Osteoblast (primary cell): ENCODE data around the gene RPS17. TPM values are rescaled to one million over a fixed set of nuclear protein-coding genes. Genes with fewer than 3 reads are reported as not detected.
"Not testable (repeated sequence)": the region's sequence is repeated elsewhere in the genome, so short reads cannot be mapped to it uniquely, and the experiment has no call there.

Experiments used
- DNase-seq: peaks from one replicate; pipeline ENCODE4 v3.0.0; 2011; ENCODE audit warnings: low spot score, mixed read lengths; ENCODE audit not compliant: insufficient read length; ENCODE audit errors: missing footprints
- H2AFZ ChIP-seq: 2 replicates; pipeline ENCODE4 v1.6.0; 2011; ENCODE audit warnings: mild to moderate bottlenecking, low read length
- H3K27ac ChIP-seq: 2 replicates; pipeline ENCODE4 v1.5.1; 2011; ENCODE audit warnings: mild to moderate bottlenecking, low read depth, low read length, moderate library complexity
- H3K27me3 ChIP-seq: 2 replicates; pipeline ENCODE4 v1.6.0; 2012; ENCODE audit warnings: mild to moderate bottlenecking, control low read depth, inconsistent platforms, low read length, moderate library complexity; ENCODE audit not compliant: insufficient read depth
- H3K36me3 ChIP-seq: 2 replicates; pipeline ENCODE4 v1.5.1; 2011; ENCODE audit warnings: mild to moderate bottlenecking, low read length, control low read depth, moderate library complexity; ENCODE audit not compliant: insufficient read depth
- H3K4me1 ChIP-seq: 2 replicates; pipeline ENCODE4 v1.5.1; 2011; ENCODE audit warnings: mild to moderate bottlenecking, low read length, control low read depth, moderate library complexity; ENCODE audit not compliant: insufficient read depth
- H3K4me2 ChIP-seq: 2 replicates; pipeline ENCODE4 v1.6.0; 2011; ENCODE audit warnings: mild to moderate bottlenecking, low read length; ENCODE audit not compliant: insufficient read depth
- H3K4me3 ChIP-seq: fragments of 200-600 bp; sonication (generic); 3 replicates; pipeline ENCODE4 v1.5.1; 2012; ENCODE audit warnings: mild to moderate bottlenecking, low read length, inconsistent platforms; ENCODE audit not compliant: insufficient read depth
- H3K79me2 ChIP-seq: 2 replicates; pipeline ENCODE4 v1.6.0; 2012; ENCODE audit warnings: mild to moderate bottlenecking, low read length, control low read depth, inconsistent platforms; ENCODE audit not compliant: insufficient read depth
- H3K9me3 ChIP-seq: 2 replicates; pipeline ENCODE4 v1.5.1; 2011; ENCODE audit warnings: low read depth, low read length, control low read depth
- H4K20me1 ChIP-seq: 2 replicates; pipeline ENCODE4 v1.6.0; 2012; ENCODE audit warnings: mild to moderate bottlenecking, low read length, control low read depth; ENCODE audit not compliant: insufficient read depth
- total RNA-seq: library from RNA; depleted of rRNA; stranded (reverse); fragments of >200 nt; gene quantifications from 2 replicates; pipeline ENCODE4 v1.2.3, GENCODE V29; 2012
- TF ChIP-seq, protein P1 (sequence below): IDR thresholded peaks from 2 replicates; pipeline ENCODE4 v1.5.1; 2011; ENCODE audit warnings: mild to moderate bottlenecking, low read depth, low read length, moderate library complexity; ENCODE audit errors: extremely low read depth

RPS17 gene
- total RNA-seq, 1 donor: 1,188 TPM

DNA sequence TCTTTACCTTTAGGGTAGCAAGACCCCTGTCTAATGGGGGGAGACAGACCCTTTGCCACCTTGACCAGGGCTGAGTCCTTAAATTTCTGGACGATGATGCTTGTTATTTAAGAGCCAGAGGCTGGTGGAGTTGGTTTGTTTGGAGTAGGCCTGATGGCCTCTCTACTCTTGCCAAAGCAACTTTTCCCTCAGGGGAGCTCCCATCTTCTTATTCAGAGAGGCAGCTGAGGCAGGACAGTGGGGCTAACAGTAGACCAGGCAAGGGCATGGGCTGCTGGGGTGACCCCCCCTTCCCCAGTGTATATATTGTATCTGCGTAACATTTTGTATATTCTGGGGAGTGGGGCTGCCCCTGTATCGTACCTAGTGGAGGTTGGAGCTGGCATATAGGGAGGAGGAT is 10.3 kb downstream of the RPS17 start:
- H3K27ac ChIP-seq: no peak overlapping the region
- no peak for DNase-seq
- H3K36me3 ChIP-seq: no peaks in the 10 kb centered on the region
- no peaks in the 10 kb centered on the region for H3K4me1 ChIP-seq
- H4K20me1 ChIP-seq: no peaks in the 10 kb centered on the region
- peaks cover 2% of the 10 kb centered on the region for H3K27me3 ChIP-seq
- no peak overlapping the region for H3K4me3 ChIP-seq
- no peaks in the 10 kb centered on the region for H3K9me3 ChIP-seq
- no peak overlapping the region for H3K4me2 ChIP-seq
- TF ChIP-seq, protein P1, sequence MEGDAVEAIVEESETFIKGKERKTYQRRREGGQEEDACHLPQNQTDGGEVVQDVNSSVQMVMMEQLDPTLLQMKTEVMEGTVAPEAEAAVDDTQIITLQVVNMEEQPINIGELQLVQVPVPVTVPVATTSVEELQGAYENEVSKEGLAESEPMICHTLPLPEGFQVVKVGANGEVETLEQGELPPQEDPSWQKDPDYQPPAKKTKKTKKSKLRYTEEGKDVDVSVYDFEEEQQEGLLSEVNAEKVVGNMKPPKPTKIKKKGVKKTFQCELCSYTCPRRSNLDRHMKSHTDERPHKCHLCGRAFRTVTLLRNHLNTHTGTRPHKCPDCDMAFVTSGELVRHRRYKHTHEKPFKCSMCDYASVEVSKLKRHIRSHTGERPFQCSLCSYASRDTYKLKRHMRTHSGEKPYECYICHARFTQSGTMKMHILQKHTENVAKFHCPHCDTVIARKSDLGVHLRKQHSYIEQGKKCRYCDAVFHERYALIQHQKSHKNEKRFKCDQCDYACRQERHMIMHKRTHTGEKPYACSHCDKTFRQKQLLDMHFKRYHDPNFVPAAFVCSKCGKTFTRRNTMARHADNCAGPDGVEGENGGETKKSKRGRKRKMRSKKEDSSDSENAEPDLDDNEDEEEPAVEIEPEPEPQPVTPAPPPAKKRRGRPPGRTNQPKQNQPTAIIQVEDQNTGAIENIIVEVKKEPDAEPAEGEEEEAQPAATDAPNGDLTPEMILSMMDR: no peak
- H2AFZ ChIP-seq: no peak overlapping the region
- H3K79me2 ChIP-seq: no peaks in the 10 kb centered on the region

DNA sequence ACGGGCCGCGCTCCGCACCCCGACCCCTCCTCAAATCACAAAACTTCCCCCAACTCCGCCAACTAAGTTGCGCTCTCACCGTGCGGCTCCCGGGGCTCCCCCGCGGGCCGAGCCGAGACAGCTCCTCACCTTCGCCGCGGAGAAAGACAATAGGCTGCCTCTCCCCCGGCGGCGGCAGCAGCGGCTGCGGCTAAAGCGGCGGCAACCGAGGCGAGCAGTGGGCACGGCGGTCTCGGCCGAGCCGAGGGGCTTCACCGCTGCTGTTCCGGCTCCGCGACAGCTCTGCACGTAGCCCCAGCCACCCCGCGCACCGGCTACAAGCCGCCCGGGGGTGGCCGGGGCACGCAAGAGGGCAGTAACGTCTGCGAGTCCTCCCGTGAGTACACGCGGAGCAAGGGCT is 26.7 kb downstream of the RPS17 start:
- H3K27me3 ChIP-seq, H3K27ac ChIP-seq, H3K4me2 ChIP-seq, DNase-seq, H4K20me1 ChIP-seq, H3K36me3 ChIP-seq, H2AFZ ChIP-seq, H3K4me3 ChIP-seq, H3K9me3 ChIP-seq, H3K4me1 ChIP-seq, H3K79me2 ChIP-seq: not testable (repeated sequence)

DNA sequence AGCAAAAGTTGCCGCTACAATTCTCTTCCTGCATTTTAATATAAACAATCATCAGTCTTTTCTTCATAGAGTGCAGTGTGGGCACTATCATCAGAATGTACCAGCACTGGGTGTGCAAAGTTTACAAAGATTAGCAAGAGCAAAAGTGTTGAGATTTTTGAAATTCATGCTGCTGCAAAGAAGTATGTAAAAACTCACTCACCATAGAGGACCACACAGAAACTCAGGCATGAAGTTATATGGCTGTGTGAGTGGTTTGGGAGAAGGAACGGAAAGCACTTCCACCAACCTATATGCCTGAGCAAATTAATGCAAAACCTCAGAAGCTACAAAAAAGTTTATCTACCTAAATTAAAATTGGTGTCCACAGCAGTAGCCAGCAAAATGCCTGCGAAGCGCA is 32.6 kb downstream of the RPS17 start:
- H3K4me2 ChIP-seq, H3K36me3 ChIP-seq, DNase-seq, H3K27ac ChIP-seq, H3K9me3 ChIP-seq, H3K79me2 ChIP-seq, H2AFZ ChIP-seq, H3K4me3 ChIP-seq, H3K4me1 ChIP-seq, H3K27me3 ChIP-seq, H4K20me1 ChIP-seq: not testable (repeated sequence)

DNA sequence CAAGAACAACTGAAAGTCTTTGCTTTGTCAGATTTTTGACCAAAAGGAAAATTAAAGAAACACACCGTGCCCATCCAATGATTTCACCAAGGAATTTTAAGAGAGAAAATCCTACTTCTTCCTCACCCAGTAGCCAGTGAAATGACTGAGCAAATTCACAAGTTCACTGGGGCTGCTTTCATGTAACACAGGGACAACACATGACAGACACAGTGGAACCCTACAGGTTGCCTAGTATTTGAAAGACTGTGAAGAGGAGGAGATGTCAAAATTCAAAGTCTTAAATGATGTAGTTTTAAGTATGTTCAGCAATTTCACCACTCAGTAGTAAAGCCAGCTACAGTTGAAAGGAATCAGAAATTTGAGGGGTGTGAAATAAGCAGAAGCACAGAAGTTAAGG is 33.2 kb downstream of the RPS17 start:
- not testable (repeated sequence) for H2AFZ ChIP-seq, H4K20me1 ChIP-seq

DNA sequence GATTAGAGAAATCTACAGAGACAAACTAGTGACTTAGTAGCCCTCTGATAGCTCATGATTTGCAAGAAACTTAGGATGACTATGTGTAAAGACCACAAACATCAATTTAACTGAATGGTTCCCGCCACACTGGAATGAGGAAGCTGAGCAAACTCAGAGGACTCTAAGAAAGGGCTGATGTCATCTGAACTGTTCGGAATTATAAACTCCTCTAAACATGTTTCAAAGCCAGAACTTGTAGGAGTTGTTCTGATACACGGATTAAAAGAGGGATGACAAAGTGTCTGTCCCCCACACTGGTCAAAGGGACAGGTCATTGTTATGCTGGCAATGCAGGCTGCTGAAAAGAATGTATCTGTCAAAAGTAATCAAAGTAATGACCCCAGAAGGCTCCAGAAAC is 34.4 kb downstream of the RPS17 start:
- not testable (repeated sequence) for H4K20me1 ChIP-seq, H3K9me3 ChIP-seq, H2AFZ ChIP-seq, H3K27me3 ChIP-seq, H3K36me3 ChIP-seq, H3K79me2 ChIP-seq, DNase-seq, H3K4me1 ChIP-seq, H3K4me2 ChIP-seq, H3K27ac ChIP-seq, H3K4me3 ChIP-seq

More for the DNA sequence above, 33.2 kb downstream of the RPS17 start:
- H3K9me3 ChIP-seq, H3K36me3 ChIP-seq, H3K4me3 ChIP-seq, H3K4me1 ChIP-seq, H3K4me2 ChIP-seq, DNase-seq, H3K27me3 ChIP-seq, H3K27ac ChIP-seq, H3K79me2 ChIP-seq: not testable (repeated sequence)

DNA sequence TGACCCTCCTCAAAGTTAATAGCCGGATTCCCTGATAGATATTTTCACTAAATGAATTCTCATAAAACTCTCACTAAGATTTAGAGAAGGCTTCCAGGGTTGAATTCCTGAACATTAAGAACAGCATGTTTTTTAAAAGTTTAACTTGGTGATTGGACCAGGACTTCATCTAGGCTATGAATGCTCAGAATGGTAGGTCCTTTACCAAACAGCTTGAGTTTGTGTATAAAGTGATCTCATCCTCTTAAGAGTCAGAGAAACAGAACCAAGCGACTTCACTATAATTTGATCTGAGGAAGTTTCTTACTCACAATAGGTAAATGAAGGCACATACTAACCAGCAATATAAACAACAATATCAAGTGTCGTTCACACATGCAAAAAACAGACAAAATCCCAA is 36.2 kb downstream of the RPS17 start:
- H3K79me2 ChIP-seq, H3K4me1 ChIP-seq, H3K9me3 ChIP-seq, H3K27me3 ChIP-seq, H3K4me3 ChIP-seq, H3K4me2 ChIP-seq, H4K20me1 ChIP-seq, H2AFZ ChIP-seq, DNase-seq, H3K36me3 ChIP-seq, H3K27ac ChIP-seq: not testable (repeated sequence)
